ENCODE results near the gene ECI2. TPM values are rescaled to one million over a fixed set of nuclear protein-coding genes. Genes with fewer than 3 reads are reported as not detected.

The ECI2 gene
- total and polyA plus RNA-seq, 2 of the 13 experiments (the other 11 are each of a cell fraction or from before 2014, with no cell fraction given): 78.5 to 228 TPM

DNA sequence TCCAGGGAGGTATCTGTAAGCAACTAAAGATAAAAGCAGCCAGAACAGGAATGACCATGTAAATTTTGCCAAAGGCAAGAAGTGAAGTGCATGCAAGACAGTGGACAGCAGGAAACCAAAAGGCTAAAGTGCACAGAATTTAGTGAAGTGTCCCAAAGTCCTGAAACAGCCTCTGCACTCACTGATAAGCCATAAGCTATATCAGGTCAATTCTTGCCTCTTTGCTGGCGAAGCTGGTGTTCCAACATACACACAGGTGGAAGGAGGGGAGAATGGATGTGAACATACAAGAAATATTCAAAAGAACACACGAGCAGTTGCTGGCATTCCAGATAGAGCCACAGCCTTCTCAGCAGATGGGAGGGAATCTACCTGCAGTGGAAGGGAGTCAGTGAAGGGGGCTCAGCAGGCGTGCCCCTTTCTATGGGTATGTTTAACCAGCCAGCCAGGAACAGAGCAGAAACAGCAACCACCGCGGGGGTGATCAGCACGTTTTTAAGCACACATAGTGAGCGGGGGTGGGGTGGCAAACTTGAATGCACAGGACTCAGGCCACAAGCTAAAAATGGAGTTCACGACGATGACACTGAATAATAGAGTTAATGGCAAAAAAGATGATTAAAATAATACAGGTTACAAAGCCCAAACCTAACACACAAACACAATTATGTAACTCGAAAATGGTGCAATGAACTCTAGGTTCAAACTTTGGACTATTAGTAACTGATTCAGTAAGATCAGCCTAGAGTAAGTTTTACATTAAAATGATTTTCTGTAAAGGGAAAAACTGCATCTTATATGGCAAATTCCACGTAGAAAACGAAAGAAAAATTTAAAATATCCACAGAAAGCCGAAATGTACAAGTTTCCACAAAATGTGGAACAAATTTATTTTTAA is 1.2 kb downstream of the ECI2 start (continued):
- TF ChIP-seq, protein P1, sequence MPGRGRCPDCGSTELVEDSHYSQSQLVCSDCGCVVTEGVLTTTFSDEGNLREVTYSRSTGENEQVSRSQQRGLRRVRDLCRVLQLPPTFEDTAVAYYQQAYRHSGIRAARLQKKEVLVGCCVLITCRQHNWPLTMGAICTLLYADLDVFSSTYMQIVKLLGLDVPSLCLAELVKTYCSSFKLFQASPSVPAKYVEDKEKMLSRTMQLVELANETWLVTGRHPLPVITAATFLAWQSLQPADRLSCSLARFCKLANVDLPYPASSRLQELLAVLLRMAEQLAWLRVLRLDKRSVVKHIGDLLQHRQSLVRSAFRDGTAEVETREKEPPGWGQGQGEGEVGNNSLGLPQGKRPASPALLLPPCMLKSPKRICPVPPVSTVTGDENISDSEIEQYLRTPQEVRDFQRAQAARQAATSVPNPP (CRISPR knock-in tag; IDR thresholded peaks at IDR 0.05): no peak
- TF ChIP-seq HDAC1 (CRISPR knock-in tag; IDR thresholded peaks at IDR 0.05) (no peak; the same call in 1 of the 2 replicates), HDAC2 (CRISPR knock-in tag; IDR thresholded peaks at IDR 0.05) (no peak), ZNF546 (CRISPR knock-in tag; conservative IDR thresholded peaks at IDR 0.05) (no peak), TSC22D2 (CRISPR knock-in tag; IDR thresholded peaks at IDR 0.05; ENCODE audit: borderline replicate concordance) (no peak), STAT5B (CRISPR knock-in tag; IDR thresholded peaks at IDR 0.05) (no peak), RXRB (CRISPR knock-in tag; IDR thresholded peaks at IDR 0.05; ENCODE audit: borderline replicate concordance) (peak; percentile 50), RNF2 (conservative IDR thresholded peaks at IDR 0.05; ENCODE audit: low read depth) (no peak), ZNF564 (CRISPR knock-in tag; IDR thresholded peaks at IDR 0.05) (no peak), ZNF337 (CRISPR knock-in tag; IDR thresholded peaks at IDR 0.05; ENCODE audit: borderline replicate concordance, low read depth) (no peak), KLF13 (CRISPR knock-in tag; IDR thresholded peaks at IDR 0.05) (no peak), MAF1 (CRISPR knock-in tag; IDR thresholded peaks at IDR 0.05; ENCODE audit: borderline replicate concordance) (no peak), ZMYM2 (CRISPR knock-in tag; IDR thresholded peaks at IDR 0.05) (no peak)
- TF ChIP-seq, protein P2, sequence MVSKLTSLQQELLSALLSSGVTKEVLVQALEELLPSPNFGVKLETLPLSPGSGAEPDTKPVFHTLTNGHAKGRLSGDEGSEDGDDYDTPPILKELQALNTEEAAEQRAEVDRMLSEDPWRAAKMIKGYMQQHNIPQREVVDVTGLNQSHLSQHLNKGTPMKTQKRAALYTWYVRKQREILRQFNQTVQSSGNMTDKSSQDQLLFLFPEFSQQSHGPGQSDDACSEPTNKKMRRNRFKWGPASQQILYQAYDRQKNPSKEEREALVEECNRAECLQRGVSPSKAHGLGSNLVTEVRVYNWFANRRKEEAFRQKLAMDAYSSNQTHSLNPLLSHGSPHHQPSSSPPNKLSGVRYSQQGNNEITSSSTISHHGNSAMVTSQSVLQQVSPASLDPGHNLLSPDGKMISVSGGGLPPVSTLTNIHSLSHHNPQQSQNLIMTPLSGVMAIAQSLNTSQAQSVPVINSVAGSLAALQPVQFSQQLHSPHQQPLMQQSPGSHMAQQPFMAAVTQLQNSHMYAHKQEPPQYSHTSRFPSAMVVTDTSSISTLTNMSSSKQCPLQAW (CRISPR knock-in tag; IDR thresholded peaks at IDR 0.05): peak; percentile 33; the same call in 1 of the 2 replicates
- TF ChIP-seq, protein P3, sequence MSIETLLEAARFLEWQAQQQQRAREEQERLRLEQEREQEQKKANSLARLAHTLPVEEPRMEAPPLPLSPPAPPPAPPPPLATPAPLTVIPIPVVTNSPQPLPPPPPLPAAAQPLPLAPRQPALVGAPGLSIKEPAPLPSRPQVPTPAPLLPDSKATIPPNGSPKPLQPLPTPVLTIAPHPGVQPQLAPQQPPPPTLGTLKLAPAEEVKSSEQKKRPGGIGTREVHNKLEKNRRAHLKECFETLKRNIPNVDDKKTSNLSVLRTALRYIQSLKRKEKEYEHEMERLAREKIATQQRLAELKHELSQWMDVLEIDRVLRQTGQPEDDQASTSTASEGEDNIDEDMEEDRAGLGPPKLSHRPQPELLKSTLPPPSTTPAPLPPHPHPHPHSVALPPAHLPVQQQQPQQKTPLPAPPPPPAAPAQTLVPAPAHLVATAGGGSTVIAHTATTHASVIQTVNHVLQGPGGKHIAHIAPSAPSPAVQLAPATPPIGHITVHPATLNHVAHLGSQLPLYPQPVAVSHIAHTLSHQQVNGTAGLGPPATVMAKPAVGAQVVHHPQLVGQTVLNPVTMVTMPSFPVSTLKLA (IDR thresholded peaks at IDR 0.05): no peak
- TF ChIP-seq, protein P4, sequence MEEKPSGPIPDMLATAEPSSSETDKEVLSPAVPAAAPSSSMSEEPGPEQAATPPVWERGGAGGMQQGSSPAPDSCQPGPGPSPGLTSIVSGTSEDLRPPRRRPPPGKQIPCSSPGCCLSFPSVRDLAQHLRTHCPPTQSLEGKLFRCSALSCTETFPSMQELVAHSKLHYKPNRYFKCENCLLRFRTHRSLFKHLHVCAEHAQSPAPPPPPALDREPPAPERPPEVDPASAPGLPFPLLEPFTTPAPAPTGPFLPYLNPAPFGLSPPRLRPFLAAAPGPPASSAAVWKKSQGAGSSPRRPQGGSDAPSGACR (CRISPR knock-in tag; IDR thresholded peaks at IDR 0.05): no peak
- TF ChIP-seq, protein P5, sequence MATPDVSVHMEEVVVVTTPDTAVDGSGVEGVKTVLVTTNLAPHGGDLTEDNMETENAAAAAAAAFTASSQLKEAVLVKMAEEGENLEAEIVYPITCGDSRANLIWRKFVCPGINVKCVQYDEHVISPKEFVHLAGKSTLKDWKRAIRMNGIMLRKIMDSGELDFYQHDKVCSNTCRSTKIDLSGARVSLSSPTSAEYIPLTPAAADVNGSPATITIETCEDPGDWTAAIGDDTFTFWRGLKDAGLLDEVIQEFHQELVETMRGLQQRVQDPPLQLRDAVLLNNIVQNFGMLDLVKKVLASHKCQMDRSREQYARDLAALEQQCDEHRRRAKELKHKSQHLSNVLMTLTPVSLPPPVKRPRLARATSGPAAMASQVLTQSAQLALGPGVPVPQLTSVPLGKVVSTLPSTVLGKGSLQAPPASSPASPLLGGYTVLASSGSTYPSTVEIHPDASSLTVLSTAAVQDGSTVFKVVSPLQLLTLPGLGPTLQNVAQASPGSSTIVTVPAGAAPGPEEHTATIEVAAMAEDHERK (CRISPR knock-in tag; IDR thresholded peaks at IDR 0.05; ENCODE audit: low read depth): no peak
- TF ChIP-seq, protein P6, sequence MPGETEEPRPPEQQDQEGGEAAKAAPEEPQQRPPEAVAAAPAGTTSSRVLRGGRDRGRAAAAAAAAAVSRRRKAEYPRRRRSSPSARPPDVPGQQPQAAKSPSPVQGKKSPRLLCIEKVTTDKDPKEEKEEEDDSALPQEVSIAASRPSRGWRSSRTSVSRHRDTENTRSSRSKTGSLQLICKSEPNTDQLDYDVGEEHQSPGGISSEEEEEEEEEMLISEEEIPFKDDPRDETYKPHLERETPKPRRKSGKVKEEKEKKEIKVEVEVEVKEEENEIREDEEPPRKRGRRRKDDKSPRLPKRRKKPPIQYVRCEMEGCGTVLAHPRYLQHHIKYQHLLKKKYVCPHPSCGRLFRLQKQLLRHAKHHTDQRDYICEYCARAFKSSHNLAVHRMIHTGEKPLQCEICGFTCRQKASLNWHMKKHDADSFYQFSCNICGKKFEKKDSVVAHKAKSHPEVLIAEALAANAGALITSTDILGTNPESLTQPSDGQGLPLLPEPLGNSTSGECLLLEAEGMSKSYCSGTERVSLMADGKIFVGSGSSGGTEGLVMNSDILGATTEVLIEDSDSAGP (CRISPR knock-in tag; IDR thresholded peaks at IDR 0.05; ENCODE audit: borderline replicate concordance): no peak

All from HepG2 (cell line).